GM21447 (cell line): ENCODE measurements around the gene CFAP99.
A peak's percentile ranks its signal among the peaks of the same experiment; 100 is the strongest.
"Not testable (repeated sequence)": the region's sequence is repeated elsewhere in the genome, so short reads cannot be mapped to it uniquely, and the experiment has no call there.

Source experiments
- ATAC-seq: cut with Tn5 transposase; IDR thresholded peaks from one replicate; pipeline ENCODE4 v1.9.1; 2021; ENCODE audit not compliant: unreplicated experiment

Gene CFAP99

GRCh38 chr4:2465032-2465431, 46.3 kb downstream of the CFAP99 start:
- no peak for ATAC-seq

- ATAC-seq, result not testable (repeated sequence)
These were observed 46.8 kb downstream of the CFAP99 start for GRCh38 chr4:2465544-2465943.

- ATAC-seq, result peak; percentile 79
These were observed 49.9 kb downstream of the CFAP99 start, which contains the start of gene RNF4 for GRCh38 chr4:2468456-2469191. RNF4 (plus strand) TSS chr4:2469106; CDS start chr4:2490494, 21,388 bp downstream.

- peak; percentile 58 for ATAC-seq
These were observed 50.6 kb downstream of the CFAP99 start for GRCh38 chr4:2469192-2469984.

- ATAC-seq, result no peak
These were observed 52.0 kb downstream of the CFAP99 start for GRCh38 chr4:2470791-2471190.

GRCh38 chr4:2472187-2472586, 53.4 kb downstream of the CFAP99 start:
- ATAC-seq, result no peak

- ATAC-seq, result no peak
These were observed 59.5 kb downstream of the CFAP99 start for GRCh38 chr4:2478229-2478628.

- ATAC-seq, result no peak
These were observed 61.9 kb downstream of the CFAP99 start for GRCh38 chr4:2480649-2481048.

GRCh38 chr4:2482192-2482591, 63.4 kb downstream of the CFAP99 start:
- no peak for ATAC-seq

- ATAC-seq, result peak; percentile 55
These were observed 63.9 kb downstream of the CFAP99 start for GRCh38 chr4:2482693-2483092.

- ATAC-seq, result no peak
These were observed 64.5 kb downstream of the CFAP99 start for GRCh38 chr4:2483237-2483636.

GRCh38 chr4:2484185-2484584, 65.4 kb downstream of the CFAP99 start:
- no peak for ATAC-seq

GRCh38 chr4:2484993-2485392, 66.2 kb downstream of the CFAP99 start:
- peak; percentile 72 for ATAC-seq

GRCh38 chr4:2485956-2486355, 67.2 kb downstream of the CFAP99 start:
- no peak for ATAC-seq

- no peak for ATAC-seq
These were observed 68.2 kb downstream of the CFAP99 start for GRCh38 chr4:2486981-2487380.

GRCh38 chr4:2487632-2488031, 68.9 kb downstream of the CFAP99 start:
- ATAC-seq, result peak; percentile 49

GRCh38 chr4:2489081-2489805, 70.5 kb downstream of the CFAP99 start:
- ATAC-seq, result no peak

- no peak for ATAC-seq
These were observed 71.2 kb downstream of the CFAP99 start for GRCh38 chr4:2489841-2490552.

GRCh38 chr4:2492970-2493369, 74.2 kb downstream of the CFAP99 start:
- no peak for ATAC-seq

- ATAC-seq, result no peak
These were observed 76.2 kb downstream of the CFAP99 start for GRCh38 chr4:2494992-2495391.

GRCh38 chr4:2497324-2497723, 78.6 kb downstream of the CFAP99 start:
- no peak for ATAC-seq
